Lower lobe of right lung (tissue), 2 donors: ENCODE measurements around the gene MELK. TPM values are rescaled to one million over a fixed set of nuclear protein-coding genes. Genes with fewer than 3 reads are reported as not detected.
A peak's percentile ranks its signal among the peaks of the same experiment; 100 is the strongest.

Experiments used
- ATAC-seq, 2 donors: fragments of 200-7000 bp; cut with Tn5 transposase; one replicate each; pipeline ENCODE4 v1.9.1; 2020 to 2022; ENCODE audit warnings: mild to moderate bottlenecking in 2 of 2, moderate library complexity in 2 of 2
- DNase-seq: peaks from one replicate; pipeline ENCODE4 v3.0.0-alpha.2; 2020
- H3K27ac ChIP-seq: fragments of 200-600 bp; one replicate; pipeline ENCODE4 v1.8.0; 2022
- H3K27me3 ChIP-seq: fragments of 200-600 bp; one replicate; pipeline ENCODE4 v1.8.0; 2022; ENCODE audit warnings: low read depth
- H3K36me3 ChIP-seq: fragments of 200-600 bp; one replicate; pipeline ENCODE4 v1.8.0; 2022; ENCODE audit warnings: mild to moderate bottlenecking
- H3K4me1 ChIP-seq: fragments of 200-600 bp; one replicate; pipeline ENCODE4 v1.8.0; 2022
- H3K4me3 ChIP-seq: fragments of 200-600 bp; one replicate; pipeline ENCODE4 v1.8.0; 2022; ENCODE audit warnings: mild to moderate bottlenecking
- H3K9me3 ChIP-seq: fragments of 200-600 bp; one replicate; pipeline ENCODE4 v1.8.0; 2022
- CTCF ChIP-seq: fragments of 200-600 bp; IDR thresholded peaks from one replicate; pipeline ENCODE4 v1.8.0; 2022; ENCODE audit warnings: antibody characterized with exemption, mild to moderate bottlenecking
- intact Hi-C: fragments of 100-400 bp; cut with DNase I; formaldehyde crosslinking; loops from one replicate; pipeline ENCODE4 v1.11.0; 2022
- total RNA-seq: library from RNA; stranded (reverse); fragmentation: NEBNext Ultra II Directional; extraction: Animal tissue kit (Norgen Biotek cat#: 25700); gene quantifications from one replicate; pipeline ENCODE4 v1.2.1, GENCODE V29; 2021
- donor health status: DM: no; HTN: yes; CAD: no; lungs with severe emphysema.

MELK gene
- total RNA-seq, 1 donor from 2014 or later: 1.7 TPM

- no peak overlapping the region for H3K27ac ChIP-seq
- H3K27me3 ChIP-seq: no peaks in the 10 kb centered on the region
- H3K4me1 ChIP-seq: no peaks in the 10 kb centered on the region
- intact Hi-C loops: no loop called here
- H3K4me3 ChIP-seq: no peak overlapping the region
- no peaks in the 10 kb centered on the region for H3K9me3 ChIP-seq
- ATAC-seq (no peak), DNase-seq (no peak)
- H3K36me3 ChIP-seq: no peaks in the 10 kb centered on the region
- TF ChIP-seq CTCF: no peak
Observed at GRCh38 chr9:36603006-36603405, 30.3 kb downstream of the MELK start.

GRCh38 chr9:36609306-36609705 is 36.6 kb downstream of the MELK start:
- intact Hi-C loops: no loop called here
- H3K4me3 ChIP-seq: no peak overlapping the region
- no peaks in the 10 kb centered on the region for H3K36me3 ChIP-seq
- H3K4me1 ChIP-seq: no peaks in the 10 kb centered on the region
- no peak for TF ChIP-seq CTCF
- ATAC-seq (no peak), DNase-seq (no peak)
- no peaks in the 10 kb centered on the region for H3K27me3 ChIP-seq
- H3K9me3 ChIP-seq: no peaks in the 10 kb centered on the region
- no peak overlapping the region for H3K27ac ChIP-seq

DNA sequence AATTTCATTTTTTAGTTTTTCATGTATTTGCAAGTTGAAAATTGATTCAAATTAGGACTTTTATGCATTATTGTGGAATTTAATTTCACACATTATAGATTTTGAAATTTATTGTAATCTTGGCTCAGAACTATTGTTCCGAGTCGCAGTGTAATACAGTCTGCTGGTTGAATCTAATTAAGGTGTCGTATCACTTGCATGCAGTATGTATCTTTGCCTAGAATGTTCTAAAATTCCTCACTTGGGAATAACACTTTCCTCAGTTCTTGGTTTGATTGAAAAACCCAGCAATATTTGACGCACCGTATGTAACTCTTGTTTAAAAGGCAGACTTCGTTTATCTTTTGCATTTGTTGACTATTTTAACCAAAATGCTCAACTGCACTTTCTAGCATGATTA is 49.4 kb downstream of the MELK start:
- no peaks in the 10 kb centered on the region for H3K36me3 ChIP-seq
- ATAC-seq (no peak), DNase-seq (no peak)
- no peaks in the 10 kb centered on the region for H3K4me1 ChIP-seq
- no peak overlapping the region for H3K4me3 ChIP-seq
- intact Hi-C loops: no loop called here
- H3K27me3 ChIP-seq: no peaks in the 10 kb centered on the region
- H3K9me3 ChIP-seq: no peaks in the 10 kb centered on the region
- no peak for TF ChIP-seq CTCF
- H3K27ac ChIP-seq: no peak overlapping the region

- no peak overlapping the region for H3K4me3 ChIP-seq
- no peak overlapping the region for H3K27ac ChIP-seq
- H3K9me3 ChIP-seq: no peaks in the 10 kb centered on the region
- no peaks in the 10 kb centered on the region for H3K36me3 ChIP-seq
- no peaks in the 10 kb centered on the region for H3K4me1 ChIP-seq
- TF ChIP-seq CTCF: no peak
- intact Hi-C loops: no loop called here
- ATAC-seq (no peak), DNase-seq (no peak)
- no peaks in the 10 kb centered on the region for H3K27me3 ChIP-seq
Observed at GRCh38 chr9:36623280-36623679, 50.6 kb downstream of the MELK start.

DNA sequence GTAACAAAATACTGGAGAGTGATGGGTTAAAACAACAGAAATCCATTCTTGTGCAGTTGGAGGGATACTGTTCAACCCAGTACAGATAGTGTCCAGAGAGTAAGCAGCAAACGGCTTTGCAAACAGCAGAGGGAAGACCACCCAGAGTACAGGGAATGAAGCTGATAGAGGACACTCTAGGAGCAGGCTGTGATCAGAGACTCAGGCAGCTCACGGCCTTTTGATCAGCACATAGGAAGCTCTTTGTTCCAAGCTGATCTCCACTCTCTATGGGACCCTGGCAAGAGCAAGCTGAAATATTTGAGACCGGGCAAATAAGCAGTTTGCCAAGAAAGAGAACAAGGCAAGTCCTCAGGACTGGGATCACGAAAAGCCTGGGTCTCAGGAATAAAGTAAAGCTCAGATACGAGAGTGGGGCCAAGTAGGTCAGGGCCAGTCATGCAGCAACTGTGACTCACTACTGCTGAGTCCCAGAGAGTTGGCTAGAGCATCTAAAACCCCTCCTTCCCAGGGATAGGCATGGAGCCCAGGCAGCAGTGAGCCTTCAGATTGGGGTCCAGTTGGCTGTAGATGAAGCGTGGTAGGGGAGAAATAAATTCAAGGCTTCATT is 52.4 kb downstream of the MELK start:
- DNase-seq: no peak
- H3K9me3 ChIP-seq: no peaks in the 10 kb centered on the region
- no peak for TF ChIP-seq CTCF

More for the DNA sequence above, 52.4 kb downstream of the MELK start:
- H3K36me3 ChIP-seq: no peaks in the 10 kb centered on the region
- ATAC-seq: peak in 1 of 2 donors; percentile 66
- no peaks in the 10 kb centered on the region for H3K27me3 ChIP-seq
- H3K27ac ChIP-seq: no peak overlapping the region
- no peak overlapping the region for H3K4me3 ChIP-seq
- H3K4me1 ChIP-seq: no peaks in the 10 kb centered on the region
- intact Hi-C loops: no loop called here
